Measurements from ENCODE around the gene RABGEF1. TPM values are rescaled to one million over a fixed set of nuclear protein-coding genes. Genes with fewer than 3 reads are reported as not detected.
"Not testable (repeated sequence)": the region's sequence is repeated elsewhere in the genome, so short reads cannot be mapped to it uniquely, and the experiment has no call there.

Gene RABGEF1
- total and polyA plus RNA-seq, 7 donors, result 10.2 to 47.2 (median 36.4) TPM

- Histone ChIP-seq H3K36me3 (no peaks in the 10 kb centered on the region), H3K27ac (no peak overlapping the region), H3K27me3 (no peaks in the 10 kb centered on the region), H3K9me3 (no peaks in the 10 kb centered on the region), H3K4me1 (peaks cover 0 to 33% (median 14%) of the 10 kb centered on the region in 4 donors), H3K4me3 (no peak overlapping the region)
- intact Hi-C loops (cut with DNase I), result no loop called here
- WGBS, 2 donors, result 86 to 90% methylated on average over 4 of the region's 4 CpGs
- TF ChIP-seq POLR2AphosphoS5 (IDR thresholded peaks at IDR 0.05), result no peak
- no peak for TF ChIP-seq CTCF (IDR thresholded peaks at IDR 0.05)
- TF ChIP-seq EP300 (IDR thresholded peaks at IDR 0.05), result no peak
- no peak for TF ChIP-seq POLR2A (IDR thresholded peaks at IDR 0.05)
- no peak for DNase-seq
Measured at GRCh38 chr7:66754541-66754940, 14.0 kb downstream of the RABGEF1 start.

GRCh38 chr7:66755059-66755458 lies 14.5 kb downstream of the RABGEF1 start:
- H3K27me3 ChIP-seq; intact Hi-C loops (cut with DNase I); H3K27ac ChIP-seq; H3K4me3 ChIP-seq; DNase-seq; H3K9me3 ChIP-seq; H3K36me3 ChIP-seq: not testable (repeated sequence)
- H3K4me1 ChIP-seq, result peaks cover 0 to 28% (median 12%) of the 10 kb centered on the region in 4 donors
- WGBS, 2 donors, result 94 to 97% methylated on average over 4 of the region's 4 CpGs

- 92 to 95% methylated on average over 2 of the region's 3 CpGs for WGBS, 2 donors
- H3K36me3 ChIP-seq; H3K27me3 ChIP-seq; H3K4me3 ChIP-seq; H3K27ac ChIP-seq; H3K9me3 ChIP-seq; DNase-seq; intact Hi-C loops (cut with DNase I): not testable (repeated sequence)
- H3K4me1 ChIP-seq, result peaks cover 0 to 17% (median 6%) of the 10 kb centered on the region in 4 donors
Measured at GRCh38 chr7:66756227-66756626, 15.7 kb downstream of the RABGEF1 start.

- Histone ChIP-seq H3K4me1 (peaks cover 0 to 15% (median 6%) of the 10 kb centered on the region in 4 donors), H3K36me3 (no peaks in the 10 kb centered on the region), H3K4me3 (no peak overlapping the region), H3K27me3 (no peaks in the 10 kb centered on the region), H3K9me3 (no peaks in the 10 kb centered on the region), H3K27ac (no peak overlapping the region)
- TF ChIP-seq EP300 (IDR thresholded peaks at IDR 0.05), result no peak
- no peak for TF ChIP-seq POLR2AphosphoS5 (IDR thresholded peaks at IDR 0.05)
- TF ChIP-seq POLR2A (IDR thresholded peaks at IDR 0.05), result no peak
- TF ChIP-seq CTCF (IDR thresholded peaks at IDR 0.05), result no peak
- no peak for DNase-seq
- intact Hi-C loops (cut with DNase I), result no loop called here
Measured at GRCh38 chr7:66756889-66757288, 16.4 kb downstream of the RABGEF1 start.

- Histone ChIP-seq H3K9me3 (no peaks in the 10 kb centered on the region), H3K4me3 (no peak overlapping the region), H3K36me3 (no peaks in the 10 kb centered on the region), H3K27me3 (no peaks in the 10 kb centered on the region), H3K4me1 (peaks cover 0 to 13% (median 6%) of the 10 kb centered on the region in 4 donors), H3K27ac (no peak overlapping the region)
- no peak for TF ChIP-seq CTCF (IDR thresholded peaks at IDR 0.05)
- no peak for TF ChIP-seq POLR2A (IDR thresholded peaks at IDR 0.05)
- 89 to 92% methylated on average over 6 of the region's 6 CpGs for WGBS, 2 donors
- intact Hi-C loops (cut with DNase I), result no loop called here
- no peak for DNase-seq
Measured at GRCh38 chr7:66757939-66758338, 17.4 kb downstream of the RABGEF1 start.

- no peaks in the 10 kb centered on the region for H3K36me3 ChIP-seq
- peaks cover 0 to 13% (median 6%) of the 10 kb centered on the region in 4 donors for H3K4me1 ChIP-seq
- intact Hi-C loops (cut with DNase I), result no loop called here
- no peak for DNase-seq
- H3K27ac ChIP-seq, result no peak overlapping the region
- no peaks in the 10 kb centered on the region for H3K27me3 ChIP-seq
- WGBS, 2 donors, result 85 to 90% methylated on average over 9 of the region's 9 CpGs
- no peaks in the 10 kb centered on the region for H3K9me3 ChIP-seq
- no peak overlapping the region for H3K4me3 ChIP-seq
- TF ChIP-seq POLR2AphosphoS5 (IDR thresholded peaks at IDR 0.05) (peak in 1 of 4 donors; percentile 20), EP300 (IDR thresholded peaks at IDR 0.05) (peak in 1 of 4 donors; percentile 4), CTCF (IDR thresholded peaks at IDR 0.05) (no peak), POLR2A (IDR thresholded peaks at IDR 0.05) (no peak)
Measured at GRCh38 chr7:66758950-66759628, 18.6 kb downstream of the RABGEF1 start.

- intact Hi-C loops (cut with DNase I); H3K27ac ChIP-seq; H3K36me3 ChIP-seq; H3K9me3 ChIP-seq; DNase-seq; H3K4me3 ChIP-seq; H3K27me3 ChIP-seq: not testable (repeated sequence)
- 94 to 95% methylated on average over 3 of the region's 3 CpGs for WGBS, 2 donors
- peaks cover 0 to 12% (median 4%) of the 10 kb centered on the region in 4 donors for H3K4me1 ChIP-seq
Measured at GRCh38 chr7:66763183-66763582, 22.6 kb downstream of the RABGEF1 start.

- H3K9me3 ChIP-seq; H3K36me3 ChIP-seq; DNase-seq; H3K4me3 ChIP-seq; H3K27ac ChIP-seq; intact Hi-C loops (cut with DNase I); H3K27me3 ChIP-seq: not testable (repeated sequence)
- 73 to 86% methylated on average over 3 of the region's 3 CpGs for WGBS, 2 donors
- peaks cover 0 to 12% (median 3%) of the 10 kb centered on the region in 4 donors for H3K4me1 ChIP-seq
Measured at GRCh38 chr7:66763633-66764355, 23.3 kb downstream of the RABGEF1 start.
